SU-DHL-6 (cell line): ENCODE results near the gene GALNT14.

Experiments used
- H2AFZ ChIP-seq: fragments of 200-600 bp; sonication (generic); 2 replicates; pipeline ENCODE4 v1.6.1; 2014; ENCODE audit warnings: low read depth, mild to moderate bottlenecking, moderate library complexity, mixed read lengths, antibody characterized with exemption, low read length; ENCODE audit not compliant: severe bottlenecking
- H3F3A ChIP-seq: fragments of 200-600 bp; shearing (Covaris generic); 2 replicates; pipeline ENCODE4 v1.6.0; 2016; ENCODE audit warnings: antibody characterized with exemption, mild to moderate bottlenecking; ENCODE audit not compliant: insufficient read depth
- H3K27ac ChIP-seq: fragments of 200-600 bp; sonication (generic); 2 replicates; pipeline ENCODE4 v1.5.1; 2016; ENCODE audit warnings: low read depth, mild to moderate bottlenecking, low read length, moderate library complexity, mixed read lengths
- H3K27me3 ChIP-seq: fragments of 200-600 bp; sonication (generic), shearing (Covaris generic); 2 replicates; pipeline ENCODE4 v1.6.0; 2014; ENCODE audit warnings: mild to moderate bottlenecking, low read length
- H3K36me3 ChIP-seq: fragments of 200-600 bp; sonication (generic); 2 replicates; pipeline ENCODE4 v1.6.1; 2014; ENCODE audit warnings: mild to moderate bottlenecking, low read length, mixed read lengths
- H3K4me2 ChIP-seq: fragments of 300-600, 200-600 bp; shearing (Covaris generic), sonication (generic); 2 replicates; pipeline ENCODE4 v1.6.0; 2014; ENCODE audit warnings: low read length, low read depth, mild to moderate bottlenecking; ENCODE audit not compliant: poor library complexity, severe bottlenecking
- H3K4me3 ChIP-seq: fragments of 200-600 bp; sonication (generic); 2 replicates; pipeline ENCODE4 v1.5.1; 2014; ENCODE audit warnings: antibody characterized with exemption, low read length, mild to moderate bottlenecking, mixed read lengths; ENCODE audit not compliant: insufficient read depth, poor library complexity, severe bottlenecking
- H3K79me2 ChIP-seq: fragments of 200-600 bp; sonication (generic); 2 replicates; pipeline ENCODE4 v1.6.1; 2014; ENCODE audit warnings: mild to moderate bottlenecking, low read length, moderate library complexity; ENCODE audit not compliant: insufficient read depth
- H3K9ac ChIP-seq: fragments of 200-600 bp; sonication (generic); 2 replicates; pipeline ENCODE4 v1.7.0; 2014; ENCODE audit warnings: mild to moderate bottlenecking, low read length
- H3K9me2 ChIP-seq: fragments of 200-600 bp; sonication (generic); replicated peaks from 2 replicates; pipeline ENCODE4 v1.6.1; 2014; ENCODE audit warnings: low read length; ENCODE audit not compliant: insufficient read depth
- H3K9me3 ChIP-seq: fragments of 200-600 bp; sonication (generic); 2 replicates; pipeline ENCODE4 v1.6.1; 2014; ENCODE audit warnings: low read length, mixed read lengths; ENCODE audit not compliant: insufficient read depth
- H4K20me1 ChIP-seq: fragments of 200-600 bp; sonication (generic); 2 replicates; pipeline ENCODE4 v1.6.1; 2014; ENCODE audit warnings: low read depth, mild to moderate bottlenecking, antibody characterized with exemption, low read length, moderate library complexity, mixed read lengths
- CTCF ChIP-seq: fragments of 200-600 bp; sonication (generic); IDR thresholded peaks from one replicate; pipeline ENCODE4 v1.5.1; 2017; ENCODE audit warnings: antibody characterized with exemption, mild to moderate bottlenecking, low read length, moderate library complexity; ENCODE audit not compliant: insufficient read depth, poor library complexity, severe bottlenecking
- EZH2phosphoT487 ChIP-seq: fragments of 200-600 bp; sonication (generic), shearing (Covaris generic); conservative IDR thresholded peaks from 2 replicates; pipeline ENCODE4 v1.6.1; 2018; ENCODE audit warnings: mild to moderate bottlenecking, antibody characterized with exemption, low read length, moderate library complexity, mixed read lengths

The GALNT14 gene

GRCh38 chr2:30948857-30949256, 189.4 kb downstream of the GALNT14 start:
- no peaks in the 10 kb centered on the region for H3F3A ChIP-seq
- no peaks in the 10 kb centered on the region for H3K27me3 ChIP-seq
- TF ChIP-seq CTCF (no peak), EZH2phosphoT487 (no peak)

GRCh38 chr2:30948130-30948529, 190.1 kb downstream of the GALNT14 start:
- Histone ChIP-seq H3K27ac (no peak overlapping the region), H4K20me1 (no peaks in the 10 kb centered on the region), H3K4me2 (no peak overlapping the region), H3K79me2 (no peaks in the 10 kb centered on the region), H3K9me2 (no peaks in the 10 kb centered on the region), H3F3A (no peaks in the 10 kb centered on the region), H3K4me3 (no peak overlapping the region), H3K36me3 (no peaks in the 10 kb centered on the region), H2AFZ (no peak overlapping the region), H3K9ac (no peak overlapping the region), H3K9me3 (no peaks in the 10 kb centered on the region), H3K27me3 (no peaks in the 10 kb centered on the region)
- TF ChIP-seq EZH2phosphoT487 (no peak), CTCF (no peak)

More at GRCh38 chr2:30948857-30949256, 189.4 kb downstream of the GALNT14 start:
- no peaks in the 10 kb centered on the region for H3K79me2 ChIP-seq
- no peak overlapping the region for H2AFZ ChIP-seq
- H3K36me3 ChIP-seq: no peaks in the 10 kb centered on the region
- no peak overlapping the region for H3K4me3 ChIP-seq
- no peak overlapping the region for H3K4me2 ChIP-seq
- H3K9ac ChIP-seq: no peak overlapping the region
- H3K9me3 ChIP-seq: no peaks in the 10 kb centered on the region
- no peak overlapping the region for H3K27ac ChIP-seq
- H3K9me2 ChIP-seq: no peaks in the 10 kb centered on the region
- H4K20me1 ChIP-seq: no peaks in the 10 kb centered on the region

GRCh38 chr2:30947686-30948085, 190.6 kb downstream of the GALNT14 start:
- Histone ChIP-seq H3K9me3 (no peaks in the 10 kb centered on the region), H3F3A (no peaks in the 10 kb centered on the region), H3K4me2 (no peak overlapping the region), H3K27me3 (no peaks in the 10 kb centered on the region), H3K36me3 (no peaks in the 10 kb centered on the region), H3K27ac (no peak overlapping the region), H4K20me1 (no peaks in the 10 kb centered on the region), H2AFZ (no peak overlapping the region), H3K4me3 (no peak overlapping the region), H3K9me2 (no peaks in the 10 kb centered on the region), H3K79me2 (no peaks in the 10 kb centered on the region), H3K9ac (no peak overlapping the region)
- TF ChIP-seq CTCF: no peak
- no peak for TF ChIP-seq EZH2phosphoT487
